ENCODE measurements around the gene PCGF3.

- TF ChIP-seq EZH2 (IDR thresholded peaks at IDR 0.05; ENCODE audit: borderline replicate concordance, low read depth, low read length, poor library complexity, severe bottlenecking) (no peak), CTCF (conservative IDR thresholded peaks at IDR 0.05; ENCODE audit: low read depth, low read length) (no peak)
These were observed 76.0 kb downstream of the PCGF3 start for GRCh38 chr4:781493-782216.

Measured in A673 (cell line).